Heart right ventricle (tissue), 16 donors: Measurements from ENCODE around the gene ATCAY. TPM values are rescaled to one million over a fixed set of nuclear protein-coding genes. Genes with fewer than 3 reads are reported as not detected.

Experiments used
- ATAC-seq, 8 donors: fragments of 200-7000 bp; cut with Tn5 transposase; one replicate each; pipeline ENCODE4 v1.9.1; 2020; ENCODE audit warnings: mild to moderate bottlenecking in 8 of 8, moderate library complexity in 8 of 8, moderate number of reproducible peaks in 1 of 8
- DNase-seq, 2 donors: peaks; one replicate each; pipeline ENCODE4 v3.0.0-alpha.2; 2020
- H3K27ac ChIP-seq, 10 donors: fragments of 200-600 bp; sonication (generic) in 2 of 10; one replicate each; pipeline versions ENCODE4 v1.5.0 to v1.8.0; 2020 to 2022; ENCODE audit warnings: mild to moderate bottlenecking in 3 of 10
- H3K27me3 ChIP-seq, 7 donors: fragments of 200-600 bp; one replicate each; pipeline ENCODE4 v1.8.0; 2021 to 2022; ENCODE audit warnings: mild to moderate bottlenecking in 2 of 7
- H3K36me3 ChIP-seq, 9 donors: fragments of 200-600 bp; sonication (generic) in 1 of 9; one replicate each; pipeline versions ENCODE4 v1.5.0 to v1.8.0; 2020 to 2022; ENCODE audit warnings: mild to moderate bottlenecking in 2 of 9
- H3K4me1 ChIP-seq, 9 donors: fragments of 200-600 bp; sonication (generic) in 1 of 9; one replicate each; pipeline versions ENCODE4 v1.5.0 to v1.8.0; 2020 to 2022; ENCODE audit warnings: mild to moderate bottlenecking in 4 of 9
- H3K4me3 ChIP-seq, 10 donors: fragments of 200-600 bp; sonication (generic) in 2 of 10; one replicate each; pipeline versions ENCODE4 v1.5.0 to v1.8.0; 2020 to 2022; ENCODE audit warnings: mild to moderate bottlenecking in 7 of 10, moderate library complexity in 2 of 10
- H3K9me3 ChIP-seq, 11 donors: fragments of 200-600 bp in 10 of 11; sonication (generic) in 2 of 11; one replicate each; pipeline versions ENCODE4 v1.5.0 to v1.8.0; 2013 to 2022; ENCODE audit warnings: mild to moderate bottlenecking in 2 of 11, control low read depth in 1 of 11, moderate library complexity in 1 of 11
- CTCF ChIP-seq, 9 donors: fragments of 200-600 bp; sonication (generic) in 2 of 9; IDR thresholded peaks; one replicate each; pipeline versions ENCODE4 v1.5.0 to v1.8.0; 2021 to 2022; ENCODE audit warnings: antibody characterized with exemption in 9 of 9, mild to moderate bottlenecking in 5 of 9, moderate library complexity in 1 of 9
- WGBS, 2 donors: extraction: QIAGEN DNeasy Blood & Tissue Kit; methylation state at CpG; one replicate each; pipeline ENCODE4 v1.1.7; 2013; ENCODE audit warnings: inconsistent platforms in 1 of 2; 5-methylcytosine and 5-hydroxymethylcytosine counted together
- intact Hi-C, 10 donors: fragments of 100-400 bp; cut with DNase I; formaldehyde crosslinking; loops; one replicate each; pipeline versions ENCODE4 v1.11.1 to v1.14.2; 2022
- polyA plus RNA-seq, 2 donors: library from polyadenylated mRNA; stranded (reverse); fragments of 200-250 nt; gene quantifications; one replicate each; pipeline ENCODE4 v1.2.3, GENCODE V29; 2013
- total RNA-seq, 10 donors: library from RNA; stranded (reverse); fragmentation: NEBNext Ultra II Directional in 3 of 10; extraction: Animal tissue kit (Norgen Biotek cat#: 25700) in 3 of 10; gene quantifications; one replicate each; pipeline versions ENCODE4 v1.2.1 to v1.2.4, GENCODE V29; 2021 to 2023
- donor health status: Arrhythmogenic right ventricular cardiomyopathy.
- donor health status: ischemic (EF 13 %, LVEDD 7.1; RV severe dilation, severe dysfunction).
- donor health status: healthy with polysubstance abuse.
- donor health status: DM: no; HTN: yes; CAD: no.
- donor health status: DM: no; HTN: no; CAD: no.
- donor health status: ischemic (EF 25% LVEDD 6.9; RV normal size, moderate dysfunction).
- donor health status: ischemic (EF 25% LVEDD 5.7; RV mildly dilated, moderate dysfunction).
- donor health status: healthy.
- donor health status: DM: yes; HTN: yes; CAD: no.
- donor health status: Ischemic cardiomyopathy.
- donor health status: ischemic (EF 35%, LVEDD 5.7; RV mildly dilated, moderate dysfunction).
- donor health status: nonischemic (EF 11% LVEDD 7.7; RV severe dilation, severe dysfunction).
- donor health status: DM: yes; HTN: yes; CAD: no.
- donor health status: PGD.
- donor health status: ischemic (EF 29% LVEDD 5.4; RV normal size, mild dysfunction).
- donor health status: nonischemic (EF 23%, LVEDD 6.1; RV moderate dilation, normal function).

ATCAY gene
- total and polyA plus RNA-seq, 12 donors, result not detected

- Histone ChIP-seq H3K4me1 (no peaks in the 10 kb centered on the region), H3K4me3 (no peak overlapping the region), H3K36me3 (no peaks in the 10 kb centered on the region), H3K9me3 (peaks cover 0 to 10% (median 6%) of the 10 kb centered on the region in 11 donors), H3K27me3 (no peaks in the 10 kb centered on the region), H3K27ac (no peak overlapping the region)
- intact Hi-C loops, result no loop called here
- TF ChIP-seq CTCF (IDR thresholded peaks at IDR 0.05), result no peak
- DNase-seq (no peak), ATAC-seq (no peak)
- WGBS, 2 donors, result 71% methylated on average over 4 of the region's 4 CpGs
These were observed 17.5 kb downstream of the ATCAY start for GRCh38 chr19:3897936-3898335.

- intact Hi-C loops, result no loop called here
- no peaks in the 10 kb centered on the region for H3K27me3 ChIP-seq
- H3K4me1 ChIP-seq, result no peaks in the 10 kb centered on the region
- H3K27ac ChIP-seq, result no peak overlapping the region
- TF ChIP-seq CTCF (IDR thresholded peaks at IDR 0.05), result no peak
- no peak for DNase-seq
- 81 to 94% methylated on average over 3 of the region's 3 CpGs for WGBS, 2 donors
- ATAC-seq, result no peak
- peaks cover 0 to 10% (median 6%) of the 10 kb centered on the region in 11 donors for H3K9me3 ChIP-seq
- H3K4me3 ChIP-seq, result no peak overlapping the region
- no peaks in the 10 kb centered on the region for H3K36me3 ChIP-seq
These were observed 17.9 kb downstream of the ATCAY start for GRCh38 chr19:3898426-3898825.

GRCh38 chr19:3899531-3900294 lies 19.2 kb downstream of the ATCAY start:
- DNase-seq (no peak), ATAC-seq (peak in 2 of 8 donors; percentile 53 to 63)
- intact Hi-C loops, result no loop called here
- TF ChIP-seq CTCF (IDR thresholded peaks at IDR 0.05), result no peak
- 73 to 81% methylated on average over 18 of the region's 18 CpGs for WGBS, 2 donors
- Histone ChIP-seq H3K9me3 (peaks cover 0 to 10% (median 6%) of the 10 kb centered on the region in 11 donors), H3K27ac (no peak overlapping the region), H3K36me3 (no peaks in the 10 kb centered on the region), H3K4me3 (no peak overlapping the region), H3K4me1 (no peaks in the 10 kb centered on the region), H3K27me3 (no peaks in the 10 kb centered on the region)

GRCh38 chr19:3902317-3902973 lies 22.0 kb downstream of the ATCAY start:
- no peaks in the 10 kb centered on the region for H3K36me3 ChIP-seq
- ATAC-seq (no peak), DNase-seq (no peak)
- H3K9me3 ChIP-seq, result peaks cover 0 to 10% (median 6%) of the 10 kb centered on the region in 11 donors
- no peak for TF ChIP-seq CTCF (IDR thresholded peaks at IDR 0.05)
- WGBS, 2 donors, result 71 to 78% methylated on average over 15 of the region's 15 CpGs
- H3K27me3 ChIP-seq, result no peaks in the 10 kb centered on the region
- intact Hi-C loops, result no loop called here
- H3K4me3 ChIP-seq, result no peak overlapping the region
- no peaks in the 10 kb centered on the region for H3K4me1 ChIP-seq
- no peak overlapping the region for H3K27ac ChIP-seq
